ENCODE measurements around the gene EDC4.

DNA sequence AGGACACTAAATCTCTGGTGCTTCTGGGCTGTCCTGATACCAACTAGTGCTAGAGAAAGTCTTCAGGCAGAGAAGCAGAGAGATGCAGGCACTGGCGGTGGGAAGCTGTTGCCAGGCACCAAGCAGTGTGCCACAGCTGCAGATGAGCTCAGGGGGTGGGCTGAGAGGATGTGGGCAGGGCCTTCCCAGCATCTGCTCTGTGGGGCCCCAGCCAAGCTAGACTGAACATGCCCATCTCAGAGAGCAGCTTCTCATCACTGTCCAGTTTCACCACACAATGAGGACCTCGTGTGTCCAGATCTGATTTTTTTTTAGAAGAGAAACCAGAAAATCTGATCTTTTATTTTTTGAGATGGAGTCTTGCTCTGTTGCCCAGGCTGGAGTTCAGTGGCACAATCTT lies 37.3 kb downstream of the EDC4 start:
- TF ChIP-seq, protein P1, sequence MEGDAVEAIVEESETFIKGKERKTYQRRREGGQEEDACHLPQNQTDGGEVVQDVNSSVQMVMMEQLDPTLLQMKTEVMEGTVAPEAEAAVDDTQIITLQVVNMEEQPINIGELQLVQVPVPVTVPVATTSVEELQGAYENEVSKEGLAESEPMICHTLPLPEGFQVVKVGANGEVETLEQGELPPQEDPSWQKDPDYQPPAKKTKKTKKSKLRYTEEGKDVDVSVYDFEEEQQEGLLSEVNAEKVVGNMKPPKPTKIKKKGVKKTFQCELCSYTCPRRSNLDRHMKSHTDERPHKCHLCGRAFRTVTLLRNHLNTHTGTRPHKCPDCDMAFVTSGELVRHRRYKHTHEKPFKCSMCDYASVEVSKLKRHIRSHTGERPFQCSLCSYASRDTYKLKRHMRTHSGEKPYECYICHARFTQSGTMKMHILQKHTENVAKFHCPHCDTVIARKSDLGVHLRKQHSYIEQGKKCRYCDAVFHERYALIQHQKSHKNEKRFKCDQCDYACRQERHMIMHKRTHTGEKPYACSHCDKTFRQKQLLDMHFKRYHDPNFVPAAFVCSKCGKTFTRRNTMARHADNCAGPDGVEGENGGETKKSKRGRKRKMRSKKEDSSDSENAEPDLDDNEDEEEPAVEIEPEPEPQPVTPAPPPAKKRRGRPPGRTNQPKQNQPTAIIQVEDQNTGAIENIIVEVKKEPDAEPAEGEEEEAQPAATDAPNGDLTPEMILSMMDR (IDR thresholded peaks at IDR 0.05; ENCODE audit: insufficient read depth, low read length, poor library complexity, severe bottlenecking): no peak
- no peak for TF ChIP-seq EZH2phosphoT487 (conservative IDR thresholded peaks at IDR 0.05; ENCODE audit: low read length)

All from SU-DHL-6 (cell line).